K562 (cell line): ENCODE measurements around the gene PRKAR2B. TPM values are rescaled to one million over a fixed set of nuclear protein-coding genes. Genes with fewer than 3 reads are reported as not detected.

ENCODE experiments used
- ARID1B ChIP-seq: fragments of 450-650 bp; IDR thresholded peaks from 2 replicates; pipeline ENCODE4 v1.6.1; 2016; ENCODE audit warnings: antibody characterized with exemption, mild to moderate bottlenecking, inconsistent platforms
- BDP1 ChIP-seq: IDR thresholded peaks from 3 replicates; pipeline ENCODE4 v1.6.1; 2011; ENCODE audit not compliant: insufficient read length, insufficient read depth
- CXXC5 ChIP-seq: fragments of 250-450 bp; sonication (Bioruptor Pico); IDR thresholded peaks from 2 replicates; pipeline ENCODE4 v1.8.0; 2022; ENCODE audit warnings: inconsistent platforms, mild to moderate bottlenecking, moderate library complexity
- EP300 ChIP-seq: IDR thresholded peaks from 2 replicates; pipeline ENCODE4 v1.6.1; 2012; ENCODE audit warnings: low read length, improper control_type of control experiment
- EWSR1 ChIP-seq: fragments of 450-650 bp; IDR thresholded peaks from 2 replicates; pipeline ENCODE4 v1.6.1; 2018; ENCODE audit warnings: borderline replicate concordance, mild to moderate bottlenecking, low read depth, moderate library complexity; ENCODE audit not compliant: partially characterized antibody
- HDAC1 ChIP-seq, 2 experiments: fragments of 450-650 bp; IDR thresholded peaks; 2 replicates each; pipeline ENCODE4 v1.6.1; 2016 to 2017; ENCODE audit warnings: inconsistent platforms in 1 of 2, mild to moderate bottlenecking in 1 of 2, moderate library complexity in 1 of 2
- HMGN3 ChIP-seq: IDR thresholded peaks from 2 replicates; pipeline ENCODE4 v1.6.1; 2011; ENCODE audit warnings: borderline replicate concordance, low read depth, mild to moderate bottlenecking, mixed read lengths, low read length; ENCODE audit not compliant: insufficient read length; ENCODE audit errors: extremely low read depth
- KDM1A ChIP-seq, 2 experiments: fragments of 450-650 bp; IDR thresholded peaks; 2 replicates each; pipeline ENCODE4 v1.6.1; 2016; ENCODE audit warnings: mild to moderate bottlenecking in 2 of 2
- KLF10 ChIP-seq: fragments of 250-450 bp; sonication (Bioruptor Pico); IDR thresholded peaks from 2 replicates; pipeline ENCODE4 v1.6.1; 2021; ENCODE audit warnings: matching md5 sums
- MCM7 ChIP-seq, 2 experiments: fragments of 450-650 bp; IDR thresholded peaks; 2 replicates each; pipeline ENCODE4 v1.6.1; 2016 to 2018
- MTA1 ChIP-seq: fragments of 450-650 bp; IDR thresholded peaks from 2 replicates; pipeline ENCODE4 v1.6.1; 2017; ENCODE audit warnings: borderline replicate concordance
- NR3C1 ChIP-seq: sonication (generic); formaldehyde crosslinking; IDR thresholded peaks from 2 replicates; pipeline ENCODE4 v1.8.1; 2022; ENCODE audit warnings: missing genetic modification reagents
- PHF20 ChIP-seq: fragments of 450-650 bp; IDR thresholded peaks from 2 replicates; pipeline ENCODE4 v1.6.1; 2018; ENCODE audit not compliant: partially characterized antibody
- POLR2G ChIP-seq: fragments of 200-400 bp; formaldehyde crosslinking; IDR thresholded peaks from 2 replicates; pipeline ENCODE4 v1.6.1; 2017; ENCODE audit warnings: low read depth, mild to moderate bottlenecking, antibody characterized with exemption, low read length, moderate library complexity
- POLR3A ChIP-seq: IDR thresholded peaks from 2 replicates; pipeline ENCODE4 v1.6.1; 2011; ENCODE audit warnings: borderline replicate concordance, mild to moderate bottlenecking, moderate library complexity; ENCODE audit not compliant: insufficient read length, insufficient read depth; ENCODE audit errors: extremely low read depth
- PTBP1 ChIP-seq: fragments of 200-400 bp; formaldehyde crosslinking; IDR thresholded peaks from 2 replicates; pipeline ENCODE4 v1.6.1; 2017; ENCODE audit warnings: low read depth, low read length
- RBM15 ChIP-seq: fragments of 200-400 bp; formaldehyde crosslinking; IDR thresholded peaks from 2 replicates; pipeline ENCODE4 v1.6.1; 2018; ENCODE audit warnings: mild to moderate bottlenecking, low read length, moderate library complexity; ENCODE audit not compliant: insufficient read depth
- RBM17 ChIP-seq: fragments of 200-400 bp; formaldehyde crosslinking; IDR thresholded peaks from 2 replicates; pipeline ENCODE4 v1.6.1; 2017; ENCODE audit warnings: low read depth, mild to moderate bottlenecking, low read length, borderline replicate concordance
- RBM34 ChIP-seq: fragments of 200-400 bp; formaldehyde crosslinking; IDR thresholded peaks from 2 replicates; pipeline ENCODE4 v1.6.1; 2018; ENCODE audit warnings: low read length, borderline replicate concordance; ENCODE audit not compliant: insufficient read depth
- RCOR1 ChIP-seq, 2 experiments: IDR thresholded peaks; 2 replicates each; pipeline ENCODE4 v1.6.1; 2012; ENCODE audit warnings: low read depth in 2 of 2, low read length in 2 of 2, borderline replicate concordance in 1 of 2, improper control_type of control experiment in 1 of 2
- SAFB ChIP-seq: fragments of 200-400 bp; formaldehyde crosslinking; IDR thresholded peaks from 2 replicates; pipeline ENCODE4 v1.6.1; 2017; ENCODE audit warnings: low read depth, low read length, borderline replicate concordance
- SREBF1 ChIP-seq: fragments of 150-350 bp; IDR thresholded peaks from 2 replicates; pipeline ENCODE4 v1.6.1; 2014; ENCODE audit warnings: antibody characterized with exemption, low read depth, low read length, borderline replicate concordance
- SRSF3 ChIP-seq: fragments of 200-400 bp; formaldehyde crosslinking; IDR thresholded peaks from 2 replicates; pipeline ENCODE4 v1.6.1; 2016; ENCODE audit warnings: mild to moderate bottlenecking, low read length, moderate library complexity; ENCODE audit not compliant: insufficient read depth
- TCF3 ChIP-seq: sonication (generic); formaldehyde crosslinking; IDR thresholded peaks from 2 replicates; pipeline ENCODE4 v1.4.0; 2020; ENCODE audit warnings: mild to moderate bottlenecking, missing genetic modification reagents
- ZNF232 ChIP-seq: sonication (generic); formaldehyde crosslinking; IDR thresholded peaks from 2 replicates; pipeline ENCODE4 v1.8.0; 2022; ENCODE audit warnings: mild to moderate bottlenecking, missing genetic modification reagents
- ZNF239 ChIP-seq: fragments of 250-450 bp; sonication (Bioruptor Pico); IDR thresholded peaks from 2 replicates; pipeline ENCODE4 v1.4.0; 2020; ENCODE audit warnings: mild to moderate bottlenecking
- ZNF431 ChIP-seq: sonication (generic); formaldehyde crosslinking; IDR thresholded peaks from 2 replicates; pipeline ENCODE4 v1.8.0; 2022; ENCODE audit warnings: mild to moderate bottlenecking, missing genetic modification reagents
- ZNF444 ChIP-seq: fragments of 250-450 bp; sonication (Bioruptor Pico); IDR thresholded peaks from 2 replicates; pipeline ENCODE4 v1.4.0; 2020; ENCODE audit warnings: mild to moderate bottlenecking, moderate library complexity
- ZNF75A ChIP-seq: fragments of 450-650 bp; formaldehyde crosslinking; IDR thresholded peaks from 2 replicates; pipeline ENCODE4 v1.4.0; 2020; ENCODE audit warnings: mild to moderate bottlenecking
- polyA plus RNA-seq, 8 experiments: library from polyadenylated mRNA; depleted of rRNA in 4 of 8; stranded (reverse) in 5 of 8; unstranded in 3 of 8; fragments of >200 nt; fragmentation: Nextera tagmentation in 2 of 8; fragmentation: Illumina TruSeq in 1 of 8; extraction: Ambion mirVana in 2 of 8; extraction: Trizol in 1 of 8; gene quantifications; 2 replicates each; pipeline versions ENCODE4 v1.2.1 to v1.2.3, GENCODE V29; 2011 to 2014; ENCODE audit warnings: inconsistent platforms in 1 of 8, missing spikeins in 1 of 8
- total RNA-seq, 7 experiments: library from RNA; depleted of rRNA in 6 of 7; stranded (reverse); fragments of >200 nt in 6 of 7; fragmentation: Illumina TruSeq in 2 of 7; extraction: Trizol in 2 of 7; gene quantifications; 2 replicates each; pipeline versions ENCODE4 v1.2.1 to v1.2.3, GENCODE V29; 2011 to 2021; ENCODE audit warnings: low replicate concordance in 1 of 7
- TF ChIP-seq, protein P1 (sequence below): fragments of 250-450 bp; sonication (Bioruptor Pico); IDR thresholded peaks from 2 replicates; pipeline ENCODE4 v1.4.0; 2020; ENCODE audit warnings: mild to moderate bottlenecking

PRKAR2B gene
- total and polyA plus RNA-seq, 9 of the 15 experiments (the other 6 are each of a cell fraction or from before 2014, with no cell fraction given), result 59.0 to 173 (median 129) TPM

DNA sequence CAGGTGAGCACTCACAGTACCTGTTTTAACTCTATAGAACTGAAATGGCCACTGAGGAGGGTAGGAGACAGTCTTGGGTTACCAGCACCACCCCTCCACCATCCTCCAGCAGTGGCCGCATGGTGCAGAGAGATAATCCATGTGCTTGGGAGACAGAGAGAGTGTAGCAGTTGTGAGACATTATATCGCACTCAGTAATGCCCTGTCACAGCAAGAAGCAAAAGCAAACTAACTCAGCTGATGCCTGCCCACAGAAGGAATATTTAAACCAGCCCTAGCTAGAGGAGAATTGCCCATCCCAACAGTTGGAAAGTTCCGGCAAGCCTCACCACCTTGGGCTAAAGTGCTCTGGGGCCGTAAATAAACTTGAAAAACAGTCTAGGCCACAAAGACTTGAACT lies 65.5 kb downstream of the PRKAR2B start (continued):
- TF ChIP-seq ZNF239 (CRISPR knock-in tag) (no peak), POLR3A (no peak), MCM7 (IDR thresholded peaks at IDR 0.05) (no peak), POLR2G (no peak), EP300 (peak; percentile 39; the same call in 1 of the 2 replicates), SAFB (no peak), MTA1 (no peak), EWSR1 (no peak), ZNF431 (CRISPR knock-in tag) (peak; percentile 79), HMGN3 (no peak), RBM34 (no peak), ARID1B (peak; percentile 79), TCF3 (CRISPR knock-in tag) (peak; percentile 87), ZNF232 (0 out of 2 replicates have a peak, but pooled peaks have one; percentile 76), HDAC1 (IDR thresholded peaks at IDR 0.05) (0 out of 4 replicates have a peak, but pooled peaks of 1 of the 2 experiments have one; percentile 44), ZNF444 (CRISPR knock-in tag) (no peak), RBM17 (no peak), SREBF1 (no peak), KDM1A (IDR thresholded peaks at IDR 0.05) (no peak), SRSF3 (no peak), ZNF75A (no peak), PTBP1 (no peak), RCOR1 (IDR thresholded peaks at IDR 0.05; ENCODE audit: borderline replicate concordance in 1 of 2, low read depth in 2 of 2, low read length in 2 of 2) (peak in 1 of 2 experiments; percentile 69; a peak in 2 of 4 replicates), BDP1 (no peak), PHF20 (no peak), RBM15 (no peak), CXXC5 (CRISPR knock-in tag) (peak; percentile 58), KLF10 (CRISPR knock-in tag) (no peak), NR3C1 (no peak)
- TF ChIP-seq, protein P1, sequence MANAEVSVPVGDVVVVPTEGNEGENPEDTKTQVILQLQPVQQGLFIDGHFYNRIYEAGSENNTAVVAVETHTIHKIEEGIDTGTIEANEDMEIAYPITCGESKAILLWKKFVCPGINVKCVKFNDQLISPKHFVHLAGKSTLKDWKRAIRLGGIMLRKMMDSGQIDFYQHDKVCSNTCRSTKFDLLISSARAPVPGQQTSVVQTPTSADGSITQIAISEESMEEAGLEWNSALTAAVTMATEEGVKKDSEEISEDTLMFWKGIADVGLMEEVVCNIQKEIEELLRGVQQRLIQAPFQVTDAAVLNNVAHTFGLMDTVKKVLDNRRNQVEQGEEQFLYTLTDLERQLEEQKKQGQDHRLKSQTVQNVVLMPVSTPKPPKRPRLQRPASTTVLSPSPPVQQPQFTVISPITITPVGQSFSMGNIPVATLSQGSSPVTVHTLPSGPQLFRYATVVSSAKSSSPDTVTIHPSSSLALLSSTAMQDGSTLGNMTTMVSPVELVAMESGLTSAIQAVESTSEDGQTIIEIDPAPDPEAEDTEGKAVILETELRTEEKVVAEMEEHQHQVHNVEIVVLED (CRISPR knock-in tag), result no peak
